Neuronal stem cell (in vitro differentiated cells): ENCODE measurements around the gene SPATA45.

Experiments
- DNase-seq: peaks from one replicate; pipeline ENCODE4 v3.0.0-alpha.2; 2013; ENCODE audit warnings: low spot score
- H2AFZ ChIP-seq: one replicate; pipeline ENCODE4 v1.6.1; 2013; ENCODE audit warnings: mild to moderate bottlenecking, low read length, inconsistent platforms
- H2AK5ac ChIP-seq: 2 replicates; pipeline ENCODE4 v1.6.1; 2013; ENCODE audit warnings: low read depth, mild to moderate bottlenecking, inconsistent platforms, low read length, moderate library complexity, mixed read lengths
- H2BK120ac ChIP-seq: 2 replicates; pipeline ENCODE4 v1.6.1; 2013; ENCODE audit warnings: low read depth, mild to moderate bottlenecking, inconsistent platforms, low read length, moderate library complexity, mixed read lengths
- H2BK12ac ChIP-seq: one replicate; pipeline ENCODE4 v1.6.1; 2013; ENCODE audit warnings: low read length, inconsistent platforms
- H2BK15ac ChIP-seq: 2 replicates; pipeline ENCODE4 v1.6.1; 2013; ENCODE audit warnings: mild to moderate bottlenecking, low read length, inconsistent platforms, mixed read lengths
- H2BK5ac ChIP-seq: one replicate; pipeline ENCODE4 v1.6.1; 2013; ENCODE audit warnings: inconsistent platforms, mild to moderate bottlenecking, low read length, moderate library complexity
- H3K14ac ChIP-seq: one replicate; pipeline ENCODE4 v1.6.1; 2013; ENCODE audit warnings: low read length, inconsistent platforms
- H3K18ac ChIP-seq: 2 replicates; pipeline ENCODE4 v1.6.1; 2013; ENCODE audit warnings: low read length, inconsistent platforms
- H3K23ac ChIP-seq: 2 replicates; pipeline ENCODE4 v1.6.1; 2013; ENCODE audit warnings: low read depth, mild to moderate bottlenecking, mixed read lengths, low read length, inconsistent platforms; ENCODE audit not compliant: poor library complexity
- H3K27ac ChIP-seq: replicated peaks from 3 replicates; pipeline ENCODE4 v1.5.1; 2013; ENCODE audit warnings: low read length, inconsistent platforms
- H3K27me3 ChIP-seq, 3 experiments: 2 replicates each; pipeline ENCODE4 v1.6.1; 2013; ENCODE audit warnings: low read length in 3 of 3, mild to moderate bottlenecking in 2 of 3, inconsistent platforms in 1 of 3, low read depth in 1 of 3, mixed read lengths in 1 of 3, moderate library complexity in 1 of 3; ENCODE audit not compliant: control insufficient read depth in 3 of 3, insufficient read depth in 3 of 3
- H3K36me3 ChIP-seq, 2 donors: replicated peaks in 1 of 2; 2 replicates each; pipeline ENCODE4 v1.6.1; 2013; ENCODE audit warnings: low read length in 2 of 2; ENCODE audit not compliant: control insufficient read depth in 2 of 2, insufficient read depth in 2 of 2
- H3K4ac ChIP-seq: 2 replicates; pipeline ENCODE4 v1.6.1; 2013; ENCODE audit warnings: inconsistent platforms, mild to moderate bottlenecking, low read length, moderate library complexity
- H3K4me1 ChIP-seq, 2 donors: 1 replicate in 1 of 2; 2 replicates in 1 of 2; pipeline ENCODE4 v1.6.1; 2013; ENCODE audit warnings: low read length in 2 of 2, low read depth in 1 of 2; ENCODE audit not compliant: control insufficient read depth in 2 of 2, insufficient read depth in 1 of 2
- H3K4me2 ChIP-seq: one replicate; pipeline ENCODE4 v1.6.1; 2013; ENCODE audit warnings: mild to moderate bottlenecking, low read length, inconsistent platforms; ENCODE audit not compliant: insufficient read depth, poor library complexity, severe bottlenecking
- H3K4me3 ChIP-seq, 2 donors: 2 replicates each; pipeline ENCODE4 v1.5.1; 2013; ENCODE audit warnings: low read length in 2 of 2, mild to moderate bottlenecking in 2 of 2, inconsistent platforms in 1 of 2, moderate library complexity in 1 of 2
- H3K79me1 ChIP-seq: one replicate; pipeline ENCODE4 v1.6.1; 2013; ENCODE audit warnings: low read depth, mild to moderate bottlenecking, inconsistent platforms, low read length, moderate library complexity
- H3K9ac ChIP-seq: one replicate; pipeline ENCODE4 v1.6.1; 2013; ENCODE audit warnings: mild to moderate bottlenecking, low read depth, low read length, inconsistent platforms; ENCODE audit not compliant: poor library complexity
- H3K9me3 ChIP-seq, 2 donors: replicated peaks in 1 of 2; 2 replicates each; pipeline versions ENCODE3 to v1.6.1; 2013; ENCODE audit warnings: low read length in 2 of 2, mild to moderate bottlenecking in 2 of 2, inconsistent platforms in 1 of 2, low read depth in 1 of 2, mixed read lengths in 1 of 2, moderate library complexity in 1 of 2; ENCODE audit not compliant: control insufficient read depth in 2 of 2, insufficient read depth in 1 of 2
- H4K8ac ChIP-seq: one replicate; pipeline ENCODE4 v1.6.1; 2013; ENCODE audit warnings: low read depth, mild to moderate bottlenecking, inconsistent platforms, low read length, moderate library complexity
- H4K91ac ChIP-seq: one replicate; pipeline ENCODE4 v1.6.1; 2013; ENCODE audit warnings: low read length, low read depth, mild to moderate bottlenecking, inconsistent platforms; ENCODE audit not compliant: poor library complexity
- WGBS, 2 donors: extraction: QIAGEN DNeasy Blood & Tissue Kit; methylation state at CpG; one replicate each; pipeline ENCODE4 v1.1.7; 2013; ENCODE audit warnings: missing lambda C conversion rate in 2 of 2, mixed read lengths in 1 of 2; ENCODE audit not compliant: insufficient read length in 2 of 2, insufficient replicate concordance in 1 of 2; ENCODE audit errors: extremely low coverage in 2 of 2; 5-methylcytosine and 5-hydroxymethylcytosine counted together

The SPATA45 gene

GRCh38 chr1:212858461-212859265 is 11.2 kb upstream of the SPATA45 start:
- H2BK15ac ChIP-seq: peak overlapping the region; percentile 17
- H3K4me1 ChIP-seq: peaks cover 8 to 9% of the 10 kb centered on the region in 2 donors
- peak overlapping the region; percentile 96 for H2BK5ac ChIP-seq
- peak overlapping the region; percentile 88 for H2AFZ ChIP-seq
- H3K4me2 ChIP-seq: peak overlapping the region; percentile 82
- H2AK5ac ChIP-seq: peak overlapping the region; percentile 23
- H3K4ac ChIP-seq: peak overlapping the region; percentile 2
- peak overlapping the region; percentile 72 to 87 for H3K4me3 ChIP-seq
- no peak overlapping the region for H4K8ac ChIP-seq
- peak overlapping the region; percentile 98 for H3K14ac ChIP-seq
- H2BK120ac ChIP-seq: no peak overlapping the region
- H3K79me1 ChIP-seq: peaks cover 9% of the 10 kb centered on the region
- DNase-seq: no peak
- H2BK12ac ChIP-seq: peak overlapping the region; percentile 42
- H3K27ac ChIP-seq: peak overlapping the region; percentile 85
- H3K27me3 ChIP-seq: no peaks in the 10 kb centered on the region
- peak overlapping the region; percentile 87 for H3K9ac ChIP-seq
- peak overlapping the region; percentile 89 for H3K18ac ChIP-seq
- H3K36me3 ChIP-seq: peaks cover 2 to 26% of the 10 kb centered on the region in 2 donors
- no CpG with 5 or more reads among the region's 54 CpGs for WGBS, 2 donors
- no peak overlapping the region for H4K91ac ChIP-seq
- H3K23ac ChIP-seq: peak overlapping the region; percentile 100
- peaks cover 0 to 5% of the 10 kb centered on the region in 2 donors for H3K9me3 ChIP-seq

- Histone ChIP-seq H2AFZ (peak within 1 kb of the TSS; percentile 88), H3K36me3 (peaks cover 5 to 24% of the 10 kb centered on the region in 2 donors), H3K9ac (peak within 1 kb of the TSS; percentile 87), H3K27ac (peak within 1 kb of the TSS; percentile 91), H2BK15ac (peak within 1 kb of the TSS; percentile 17), H4K8ac (no peak within 1 kb of the TSS), H2BK5ac (peak within 1 kb of the TSS; percentile 96), H3K4ac (peak within 1 kb of the TSS; percentile 2), H3K79me1 (peaks cover 9% of the 10 kb centered on the region), H3K4me3 (peak within 1 kb of the TSS; percentile 72 to 87), H3K4me1 (peaks cover 8 to 9% of the 10 kb centered on the region in 2 donors), H3K14ac (peak within 1 kb of the TSS; percentile 98), H2BK120ac (no peak within 1 kb of the TSS), H3K27me3 (peaks cover 0 to 1% (median 0%) of the 10 kb centered on the region in 3 experiments), H2AK5ac (peak within 1 kb of the TSS; percentile 23), H4K91ac (no peak within 1 kb of the TSS), H3K23ac (peak within 1 kb of the TSS; percentile 100), H3K4me2 (peak within 1 kb of the TSS; percentile 82), H2BK12ac (peak within 1 kb of the TSS; percentile 42), H3K18ac (peak within 1 kb of the TSS; percentile 89), H3K9me3 (peaks cover 0 to 5% of the 10 kb centered on the region in 2 donors)
- WGBS, 2 donors: no CpG with 5 or more reads among the region's 54 CpGs
- peak; percentile 95 for DNase-seq
Observed at GRCh38 chr1:212857992-212858460, 10.6 kb upstream of the SPATA45 start, which contains the start of gene FLVCR1. FLVCR1 (plus strand) TSS chr1:212858275; CDS start chr1:212858453, 178 bp downstream.

GRCh38 chr1:212856755-212857154 is 9.3 kb upstream of the SPATA45 start:
- Histone ChIP-seq H3K27me3 (peaks cover 0 to 1% (median 0%) of the 10 kb centered on the region in 3 experiments), H3K36me3 (peaks cover 3 to 11% of the 10 kb centered on the region in 2 donors), H4K91ac (no peak overlapping the region), H3K27ac (no peak overlapping the region), H3K9me3 (no peaks in the 10 kb centered on the region), H3K4me1 (peaks cover 8 to 9% of the 10 kb centered on the region in 2 donors), H3K4me3 (peak overlapping the region in 1 of 2 donors; percentile 72), H3K79me1 (peaks cover 7% of the 10 kb centered on the region), H3K9ac (no peak overlapping the region), H2BK15ac (no peak overlapping the region), H2AFZ (no peak overlapping the region), H2BK12ac (no peak overlapping the region), H3K4ac (no peak overlapping the region), H2BK120ac (no peak overlapping the region), H2AK5ac (no peak overlapping the region), H3K18ac (peak overlapping the region; percentile 2), H4K8ac (no peak overlapping the region), H2BK5ac (no peak overlapping the region), H3K23ac (no peak overlapping the region), H3K4me2 (no peak overlapping the region), H3K14ac (no peak overlapping the region)
- no CpG with 5 or more reads among the region's 16 CpGs for WGBS, 2 donors
- no peak for DNase-seq

- WGBS, 2 donors: no CpG with 5 or more reads among the region's 5 CpGs
Observed at GRCh38 chr1:212853658-212854057, 6.2 kb upstream of the SPATA45 start.

More at GRCh38 chr1:212853658-212854057, 6.2 kb upstream of the SPATA45 start:
- no peak overlapping the region for H3K14ac ChIP-seq
- no peak overlapping the region for H3K9ac ChIP-seq
- no peak overlapping the region for H3K27ac ChIP-seq
- H3K27me3 ChIP-seq: peaks cover 0 to 1% (median 0%) of the 10 kb centered on the region in 3 experiments
- H4K91ac ChIP-seq: no peak overlapping the region
- no peak overlapping the region for H3K4me2 ChIP-seq
- H2BK5ac ChIP-seq: no peak overlapping the region
- no peak overlapping the region for H2BK120ac ChIP-seq
- no peak overlapping the region for H2AK5ac ChIP-seq
- peaks cover 3% of the 10 kb centered on the region for H3K79me1 ChIP-seq
- H3K9me3 ChIP-seq: no peaks in the 10 kb centered on the region
- H2BK15ac ChIP-seq: no peak overlapping the region
- H3K4me1 ChIP-seq: peaks cover 1 to 5% of the 10 kb centered on the region in 2 donors
- H2BK12ac ChIP-seq: no peak overlapping the region
- no peak overlapping the region for H2AFZ ChIP-seq
- peaks cover 3 to 4% of the 10 kb centered on the region in 2 donors for H3K36me3 ChIP-seq
- no peak overlapping the region for H3K18ac ChIP-seq
- H3K4ac ChIP-seq: no peak overlapping the region
- H3K23ac ChIP-seq: no peak overlapping the region
- H3K4me3 ChIP-seq: no peak overlapping the region
- no peak for DNase-seq
- H4K8ac ChIP-seq: no peak overlapping the region
